Islet precursor cell (in vitro differentiated cells): Measurements from ENCODE around the gene PRM2.
"Not testable (repeated sequence)": the region's sequence is repeated elsewhere in the genome, so short reads cannot be mapped to it uniquely, and the experiment has no call there.

Experiments used
- DNase-seq: peaks from one replicate; pipeline ENCODE4 v3.0.0-alpha.2; 2018

Gene PRM2

DNA sequence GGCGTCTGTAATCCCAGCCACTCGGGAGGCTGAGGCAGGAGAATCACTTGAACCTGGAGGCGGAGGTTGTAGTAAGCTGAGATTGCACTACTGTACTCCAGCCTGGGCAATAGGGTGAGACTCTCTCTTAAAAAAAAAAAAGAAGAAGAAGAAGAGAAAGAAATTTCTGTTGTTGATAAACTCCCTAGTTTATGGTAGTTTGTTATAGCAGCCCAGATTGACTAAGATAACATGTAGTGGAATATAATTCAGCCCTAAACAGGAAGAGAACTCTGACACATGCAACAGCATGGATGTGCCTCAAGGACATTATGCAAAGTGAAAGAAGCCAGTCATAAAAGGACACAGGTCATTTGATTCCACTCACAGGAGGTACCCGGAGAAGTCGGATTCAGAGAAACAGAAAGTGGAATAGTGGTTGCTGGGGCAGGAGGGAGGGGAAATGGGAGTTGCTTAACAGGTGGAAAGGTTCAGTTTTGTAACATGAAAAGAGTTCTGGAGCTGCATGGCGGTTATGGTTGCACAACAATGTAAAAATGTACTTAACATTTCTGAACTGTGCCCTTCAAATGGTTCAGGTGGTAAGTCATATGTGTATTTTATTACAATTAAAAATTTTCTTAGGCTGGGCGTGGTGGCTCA lies 30.8 kb upstream of the PRM2 start:
- no peak for DNase-seq

GRCh38 chr16:11306381-11306780 lies 30.1 kb upstream of the PRM2 start:
- DNase-seq, result no peak

GRCh38 chr16:11303405-11304138 lies 27.3 kb upstream of the PRM2 start:
- DNase-seq, result no peak

DNA sequence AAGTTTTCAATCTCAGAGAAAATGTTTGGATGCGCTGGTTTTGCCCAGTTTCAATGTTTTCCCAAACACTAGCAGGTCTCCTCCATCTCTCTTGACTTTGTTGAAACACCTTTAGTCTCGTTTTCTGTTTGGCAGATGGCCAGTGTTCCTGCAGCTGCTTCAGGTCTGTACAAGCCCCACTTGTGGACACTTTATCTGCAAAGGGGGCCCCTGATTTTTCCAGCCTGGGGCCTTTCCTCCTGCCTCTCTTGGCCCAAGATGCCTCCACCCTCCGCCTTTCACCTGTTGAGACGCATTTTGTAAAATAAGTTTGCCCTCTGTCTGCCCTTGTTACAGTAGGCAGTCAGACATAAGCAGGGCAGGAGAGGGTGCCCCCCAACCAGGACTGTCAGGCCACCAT lies 26.7 kb upstream of the PRM2 start:
- no peak for DNase-seq

DNA sequence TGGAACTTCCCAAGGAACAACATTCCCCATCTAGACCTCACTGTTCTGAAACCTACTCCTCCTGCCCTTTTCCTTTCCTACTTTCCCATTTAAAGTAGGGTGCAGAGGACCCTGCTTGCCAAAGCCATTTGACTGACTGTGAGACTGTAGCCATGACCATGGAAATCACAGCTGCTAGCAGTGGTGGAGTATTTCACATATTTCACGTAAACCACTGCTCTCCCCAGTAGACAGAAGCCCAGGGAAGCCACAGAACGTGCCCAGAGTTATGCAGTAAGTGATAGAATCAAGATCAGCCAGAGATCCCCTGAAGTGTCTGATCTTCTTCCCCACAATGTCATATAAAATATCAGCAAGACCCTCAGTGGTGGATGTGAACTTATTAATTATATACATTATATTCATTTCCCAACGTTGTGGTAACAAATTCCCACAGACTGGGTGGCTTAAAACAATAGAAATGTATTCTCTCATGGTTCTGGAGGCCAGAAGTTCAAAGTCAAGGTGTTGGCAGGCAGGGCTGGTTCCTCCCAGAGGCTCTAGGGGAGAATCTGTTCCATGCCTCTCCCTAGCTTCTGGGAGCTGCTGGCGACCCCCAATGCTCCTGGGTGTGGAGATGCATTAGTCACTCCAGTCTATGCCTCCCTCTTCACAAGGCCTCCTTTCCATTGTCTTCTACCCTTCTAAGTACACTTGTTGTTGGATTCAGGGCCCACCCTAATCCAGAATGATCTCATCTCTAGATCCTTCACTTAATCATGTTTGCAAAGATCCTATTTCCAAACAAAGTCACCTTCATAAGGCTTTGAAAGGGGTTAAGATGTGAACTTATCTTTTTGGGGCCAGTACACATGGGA lies 25.6 kb upstream of the PRM2 start:
- no peak for DNase-seq

DNA sequence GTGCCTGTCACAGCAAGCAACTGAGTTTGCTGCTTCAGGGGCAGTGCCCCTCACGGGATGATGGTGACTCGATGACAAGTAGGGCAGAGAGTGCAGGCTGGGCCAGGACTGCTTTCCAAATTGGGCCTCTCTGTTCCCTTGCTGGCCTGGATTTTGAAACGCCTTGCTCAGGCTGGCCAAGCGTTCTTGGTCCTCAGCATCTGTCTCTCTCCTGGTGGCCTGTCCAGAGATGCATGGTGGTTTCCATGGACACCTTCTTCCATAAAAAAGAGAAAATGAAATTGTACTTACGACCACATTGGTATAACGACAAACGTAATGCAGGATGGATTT lies 24.2 kb upstream of the PRM2 start:
- DNase-seq, result no peak

GRCh38 chr16:11299865-11300559 lies 23.7 kb upstream of the PRM2 start:
- DNase-seq, result no peak

GRCh38 chr16:11298950-11299547 lies 22.8 kb upstream of the PRM2 start:
- not testable (repeated sequence) for DNase-seq

- no peak for DNase-seq
These were observed 22.0 kb upstream of the PRM2 start for GRCh38 chr16:11298143-11298900.

- DNase-seq, result peak; percentile 82
These were observed 21.3 kb upstream of the PRM2 start for GRCh38 chr16:11297492-11298142.

- no peak for DNase-seq
These were observed 20.6 kb upstream of the PRM2 start for GRCh38 chr16:11296706-11297491.

DNA sequence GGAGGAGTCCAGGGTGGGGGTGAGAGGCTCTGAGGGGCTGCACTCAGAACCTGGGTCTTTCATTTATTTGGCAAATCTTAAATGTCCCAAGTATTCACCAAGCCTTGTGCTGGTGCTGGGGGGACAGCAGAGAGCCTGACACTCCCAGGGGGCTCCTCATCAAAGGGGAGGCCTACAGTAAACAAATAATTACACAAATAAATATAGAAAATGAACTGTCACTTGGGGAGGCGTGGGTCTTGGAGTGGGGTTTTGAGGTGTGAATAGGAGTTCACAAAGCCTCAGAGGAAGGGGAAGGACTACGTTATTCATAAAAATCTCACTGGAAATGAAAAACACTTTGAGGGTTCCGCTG lies 20.0 kb upstream of the PRM2 start:
- DNase-seq, result no peak

DNA sequence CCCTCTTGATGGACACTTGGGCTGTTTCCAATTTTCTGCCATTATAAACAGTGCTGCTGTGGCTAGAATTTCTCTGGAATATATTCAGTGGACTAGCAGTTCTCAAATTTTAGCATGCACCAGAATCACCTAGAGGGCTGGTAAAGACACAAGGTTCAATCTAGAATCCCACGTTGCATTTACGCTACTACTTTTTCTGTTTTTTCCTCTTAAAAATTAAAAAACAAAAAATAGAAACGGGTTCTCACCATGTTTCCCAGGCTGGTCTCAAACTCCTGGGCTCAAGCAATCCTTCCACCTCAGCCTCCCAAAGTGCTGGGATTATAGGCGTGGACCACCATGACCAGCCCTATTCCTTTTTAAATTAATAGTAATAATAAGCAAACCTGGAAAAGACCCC lies 19.4 kb upstream of the PRM2 start:
- DNase-seq, result no peak

- no peak for DNase-seq
These were observed 15.9 kb upstream of the PRM2 start for GRCh38 chr16:11292076-11292748.

DNA sequence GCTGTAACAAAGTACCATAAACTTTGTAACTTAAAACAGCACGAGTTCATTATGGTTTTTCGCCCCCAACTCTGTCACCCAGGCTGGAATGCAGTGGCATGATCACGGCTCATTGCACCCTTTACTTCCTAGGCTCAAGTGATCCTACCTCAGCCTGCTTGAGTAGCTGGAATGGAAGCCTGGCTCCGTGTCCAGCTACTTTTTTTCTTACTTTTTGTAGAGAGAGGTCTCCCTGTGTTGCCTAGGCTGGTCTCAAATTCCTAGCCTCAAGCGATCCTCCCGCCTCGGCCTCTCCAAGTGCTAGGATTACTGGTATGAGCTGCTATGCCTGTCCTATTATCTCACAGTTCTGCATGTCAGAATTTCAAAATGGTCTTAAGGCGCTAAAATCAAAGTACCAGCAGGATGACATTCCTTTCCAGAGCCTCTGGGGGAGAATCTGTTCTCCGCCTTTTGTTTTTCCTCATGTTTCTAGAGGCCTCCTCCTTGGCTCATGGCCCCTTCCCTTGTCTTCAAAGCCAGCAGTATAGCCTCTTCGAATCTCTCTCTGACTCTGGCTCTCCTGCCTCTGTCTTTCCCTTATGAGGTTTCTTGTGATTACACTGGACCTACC lies 14.9 kb upstream of the PRM2 start:
- DNase-seq, result peak; percentile 78

DNA sequence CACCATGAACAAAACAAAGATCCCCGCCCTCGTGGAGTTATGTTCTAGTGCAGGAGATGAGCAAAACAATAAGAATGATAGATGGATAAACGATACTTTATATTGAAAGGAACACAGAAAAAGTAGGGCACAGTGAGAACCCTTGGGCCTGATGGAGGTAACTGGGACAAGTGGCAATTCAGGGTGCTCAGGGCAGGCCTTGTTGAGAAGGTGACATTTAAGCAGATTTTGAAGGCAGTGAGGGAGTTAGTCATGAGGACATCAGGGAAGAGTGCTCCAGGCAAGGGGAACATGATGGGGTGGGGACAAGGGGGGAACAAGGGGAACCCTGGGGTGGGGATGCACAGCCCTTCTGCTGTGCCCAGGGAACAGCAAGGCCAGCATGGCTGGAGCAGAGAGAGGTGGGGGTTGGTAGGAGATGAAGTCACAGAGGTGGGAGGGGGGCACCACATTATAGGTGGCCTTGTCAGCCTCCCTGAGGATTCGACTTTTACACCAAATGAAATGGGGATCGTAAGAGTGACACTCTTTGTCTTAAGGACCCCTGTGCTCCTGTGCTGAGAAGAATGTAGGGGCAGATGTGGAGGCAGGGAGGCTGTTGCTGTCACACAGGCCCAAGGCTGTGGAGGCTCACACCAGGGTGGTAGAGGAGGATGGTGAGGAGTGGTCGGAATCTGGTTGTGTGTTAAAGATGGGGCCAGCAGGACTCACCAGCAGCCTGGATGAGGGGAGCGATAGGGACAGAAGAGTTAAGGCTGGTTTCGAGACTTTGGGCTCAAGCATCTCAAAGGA lies 14.0 kb upstream of the PRM2 start:
- DNase-seq, result no peak

DNA sequence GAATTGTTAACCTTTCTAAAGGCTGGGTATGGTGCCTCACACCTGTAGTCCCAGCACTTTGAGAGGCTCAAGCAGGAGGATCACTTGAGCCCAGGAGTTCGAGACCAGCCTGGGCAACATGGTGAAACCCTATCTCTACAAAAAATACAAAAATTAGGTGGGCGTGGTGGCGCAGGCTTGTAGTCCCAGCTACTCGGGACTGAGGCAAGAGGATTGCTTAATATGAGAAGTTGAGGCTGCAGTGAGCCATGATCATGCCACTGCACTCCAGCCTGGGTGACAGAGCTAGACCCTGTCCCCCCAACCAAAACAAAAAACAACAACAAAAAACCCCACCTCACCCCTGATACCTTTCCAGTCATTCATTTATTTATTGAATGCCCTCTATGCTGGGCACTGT lies 13.4 kb upstream of the PRM2 start:
- not testable (repeated sequence) for DNase-seq

- no peak for DNase-seq
These were observed 12.9 kb upstream of the PRM2 start for GRCh38 chr16:11289202-11289601.

DNA sequence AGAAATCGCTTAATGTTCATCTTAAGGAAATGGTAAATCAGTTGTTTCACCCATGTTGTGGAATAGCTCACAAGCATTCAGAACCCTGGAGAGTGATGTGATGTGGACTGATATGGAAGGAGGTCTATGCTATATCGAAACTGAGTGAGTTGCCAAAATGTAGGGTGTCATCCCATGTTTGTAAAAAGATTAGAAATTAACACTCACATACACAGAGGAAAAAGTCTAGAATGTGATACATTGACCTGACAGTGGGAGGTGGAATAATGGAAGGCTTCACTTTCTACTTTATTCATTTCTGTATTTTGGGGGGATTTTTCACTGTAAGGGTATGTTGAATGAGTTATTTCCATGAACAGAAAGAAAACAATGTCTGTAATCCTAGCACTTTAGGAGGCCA lies 9.6 kb upstream of the PRM2 start:
- no peak for DNase-seq
